CD4-positive, alpha-beta T cell treated with Interleukin-17A for 1 hour (primary cell): Measurements from ENCODE around the gene GREB1.
"Not testable (repeated sequence)": the region's sequence is repeated elsewhere in the genome, so short reads cannot be mapped to it uniquely, and the experiment has no call there.

Experiments used
- DNase-seq: peaks from one replicate; pipeline ENCODE4 v3.0.0-alpha.2; 2020

GREB1 gene

GRCh38 chr2:11644293-11644692, 110.4 kb downstream of the GREB1 start:
- no peak for DNase-seq

- no peak for DNase-seq
Measured at GRCh38 chr2:11646530-11646929, 112.7 kb downstream of the GREB1 start.

GRCh38 chr2:11647834-11648600, 114.2 kb downstream of the GREB1 start:
- no peak for DNase-seq

DNA sequence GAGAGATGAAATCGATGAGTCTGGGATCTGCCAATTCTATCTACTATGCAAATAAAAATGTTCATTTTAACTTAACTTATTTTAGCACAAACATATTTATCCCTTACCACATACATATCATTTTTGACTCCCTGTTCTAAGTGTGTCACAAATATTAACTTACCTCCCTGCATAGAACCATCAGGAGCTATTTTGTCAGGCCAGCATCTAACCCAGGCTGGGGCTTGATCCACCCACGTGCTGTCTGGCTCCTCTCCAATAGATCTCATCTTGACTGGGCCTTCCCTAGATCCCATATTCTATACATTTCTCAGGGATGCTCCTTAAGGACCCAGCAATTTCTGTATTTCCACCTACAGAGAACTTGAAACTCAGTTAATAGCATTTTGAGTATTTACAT, 115.2 kb downstream of the GREB1 start:
- no peak for DNase-seq

DNA sequence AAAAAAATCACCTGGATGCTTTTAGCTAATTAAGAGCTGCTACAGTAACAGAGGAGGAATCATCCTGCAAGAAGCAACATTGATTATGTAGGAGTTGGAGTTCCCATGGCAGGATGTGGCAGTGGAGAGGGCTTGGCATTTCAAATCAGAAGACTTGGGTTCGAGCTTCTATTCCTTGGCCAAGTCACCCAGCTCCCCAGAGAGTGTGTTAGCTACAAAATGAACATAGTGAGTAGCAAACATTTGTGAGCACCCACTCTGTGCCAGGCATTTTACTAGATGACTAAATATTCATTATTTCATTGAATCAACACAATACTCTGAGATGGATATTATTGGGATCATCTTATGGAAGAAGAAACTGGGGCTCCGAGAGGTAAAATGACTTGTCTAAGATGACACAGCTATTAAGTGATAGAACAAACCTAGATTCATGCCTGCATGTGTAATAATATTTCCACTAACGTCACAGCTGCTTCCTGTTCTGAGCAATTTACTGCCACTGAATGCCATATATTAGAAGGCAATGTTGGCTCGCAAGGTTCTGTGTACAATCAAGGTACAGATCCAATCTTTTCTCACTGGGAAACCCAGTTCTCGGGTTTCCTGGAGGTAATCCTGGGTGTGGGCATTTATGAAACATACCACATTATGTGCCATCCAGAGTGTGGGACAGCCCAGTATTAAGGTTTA, 118.2 kb downstream of the GREB1 start:
- DNase-seq: no peak

DNA sequence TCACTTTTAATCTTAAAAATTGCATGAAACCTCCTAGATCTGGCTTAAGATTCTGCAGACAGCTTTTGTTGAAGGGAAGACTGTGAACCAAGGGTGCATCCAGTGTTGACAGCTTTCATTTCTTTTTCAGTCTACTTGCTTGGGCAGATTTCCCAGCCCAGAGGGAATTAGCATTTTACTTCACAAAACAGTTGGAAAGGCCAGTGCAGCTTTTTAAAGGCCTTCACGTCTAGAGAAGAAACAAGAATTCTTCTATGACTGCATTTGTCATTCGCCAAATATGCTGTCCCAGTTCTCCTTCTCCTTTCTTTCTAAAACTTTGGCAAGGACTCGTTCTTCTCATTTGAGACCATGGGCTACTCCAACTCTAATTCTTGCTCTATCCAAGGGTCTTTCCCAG, 118.7 kb downstream of the GREB1 start:
- no peak for DNase-seq

DNA sequence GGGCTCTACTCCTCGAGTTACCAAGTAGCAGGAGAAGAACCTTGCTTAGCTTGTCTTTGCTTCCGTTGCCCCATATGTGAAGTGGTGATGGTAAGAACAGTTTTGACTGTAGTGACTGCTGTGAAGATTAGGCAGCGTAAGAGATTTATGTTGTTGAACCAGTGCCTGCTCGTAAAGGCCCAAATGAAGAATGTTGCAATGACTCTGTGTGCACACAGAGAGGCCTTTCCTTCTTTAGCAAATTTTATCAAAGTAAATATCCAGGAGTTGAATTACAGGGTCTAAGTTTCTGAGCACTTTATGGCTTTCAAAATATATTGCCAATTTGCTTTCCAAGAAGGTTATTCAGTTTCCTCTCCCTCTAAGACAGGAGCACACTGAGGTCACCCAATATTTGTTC, 121.7 kb downstream of the GREB1 start:
- no peak for DNase-seq

DNA sequence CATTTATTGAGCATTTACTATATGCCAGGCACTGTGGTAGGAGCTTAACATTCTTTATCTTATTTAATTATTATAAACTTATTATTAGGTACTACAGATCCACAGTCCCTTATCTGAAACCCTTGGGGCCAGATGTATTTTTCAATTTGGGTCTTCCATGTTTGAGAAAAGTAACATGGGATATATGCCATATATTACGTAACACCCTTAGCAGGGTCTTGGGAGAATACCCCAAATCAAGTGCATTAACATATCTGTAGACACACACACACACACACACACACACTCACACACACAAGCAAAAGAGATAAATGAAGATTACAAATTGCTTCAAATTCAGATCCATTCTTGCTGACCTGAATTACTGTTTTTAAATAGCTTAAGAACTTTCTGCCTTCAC, 122.4 kb downstream of the GREB1 start:
- DNase-seq: no peak

DNA sequence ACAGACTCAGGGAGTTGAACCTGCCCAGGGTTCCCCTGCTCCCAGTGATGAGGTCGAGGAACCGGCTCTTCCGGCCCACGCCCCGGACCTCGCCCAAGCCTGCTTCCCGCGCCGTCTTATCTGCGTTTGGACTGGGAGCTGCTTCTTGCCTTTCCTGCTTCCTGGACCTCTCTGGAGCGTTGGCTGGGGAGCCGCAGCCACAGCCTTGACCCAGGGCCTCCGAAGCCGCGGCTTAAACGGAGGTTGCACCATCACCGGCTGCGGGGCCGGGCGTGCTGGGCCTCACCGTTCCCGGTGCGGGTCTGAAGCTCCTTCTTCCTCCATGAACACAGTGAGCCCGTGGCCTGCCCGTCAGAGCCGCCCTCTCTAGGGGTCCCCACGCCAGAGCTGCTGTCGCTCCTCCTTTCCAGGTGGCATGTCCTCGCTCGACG, 122.8 kb downstream of the GREB1 start:
- DNase-seq: no peak

DNA sequence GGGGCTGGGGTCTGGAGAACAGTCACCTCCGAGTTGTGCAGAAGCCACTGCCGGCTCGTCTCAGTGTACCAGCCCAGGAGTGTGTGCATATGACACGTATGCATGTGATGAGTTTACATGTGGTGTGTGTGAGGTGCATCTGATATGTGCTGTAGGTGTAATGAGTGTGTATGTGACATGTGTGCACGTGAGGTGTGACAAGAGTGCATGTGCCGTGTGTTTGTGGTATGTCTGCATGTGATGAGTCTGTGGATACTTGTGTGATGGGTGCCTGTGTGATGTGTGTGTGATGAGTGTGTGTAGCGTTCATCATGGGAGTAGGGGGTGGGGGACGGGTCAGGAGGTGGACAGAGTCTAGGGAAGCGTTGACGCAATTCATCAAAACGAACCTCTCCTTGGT, 123.3 kb downstream of the GREB1 start:
- DNase-seq: no peak

GRCh38 chr2:11657646-11658045, 123.8 kb downstream of the GREB1 start:
- DNase-seq: no peak

DNA sequence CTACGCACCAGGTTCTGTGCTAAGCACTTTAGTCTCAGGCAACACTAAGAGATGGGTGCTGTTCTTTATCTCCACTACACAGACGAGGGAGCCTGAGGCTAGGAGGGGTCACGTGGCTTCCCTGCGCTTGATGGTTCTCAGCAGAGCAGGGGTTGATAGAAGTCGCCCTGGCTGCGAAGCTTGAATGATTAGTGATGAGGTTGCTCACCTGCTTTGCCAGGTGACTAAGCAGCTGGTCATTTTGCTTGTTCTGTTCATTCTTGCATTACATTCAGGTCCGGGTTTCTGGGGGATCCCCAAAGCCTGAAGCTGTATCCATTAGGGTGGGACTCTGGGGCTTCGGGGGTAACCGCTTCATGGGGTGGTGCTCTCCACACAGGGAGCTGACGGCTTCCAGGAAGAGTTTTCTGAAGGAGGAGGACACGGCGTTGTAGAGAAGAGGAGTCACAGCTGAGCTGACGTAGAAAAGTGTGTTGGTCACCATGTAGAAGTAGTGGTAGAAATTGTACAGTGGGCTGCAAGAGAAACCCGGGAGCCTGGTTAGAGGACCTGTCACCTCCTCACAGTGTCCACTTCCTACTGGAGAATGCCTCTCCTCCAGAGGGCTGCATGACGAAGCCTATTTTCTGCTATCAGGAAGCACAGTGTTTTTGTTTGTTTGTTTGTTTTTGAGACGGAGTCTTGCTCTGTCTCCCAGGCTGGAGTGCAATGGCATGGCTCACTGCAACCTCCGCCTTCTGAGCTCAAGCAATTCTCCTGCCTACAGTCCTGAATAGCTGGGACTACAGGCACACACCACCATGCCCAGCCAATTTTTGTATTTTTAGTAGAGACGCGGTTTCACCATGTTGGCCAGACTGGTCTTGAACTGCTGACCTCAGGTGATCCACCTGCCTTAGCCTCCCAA, 124.6 kb downstream of the GREB1 start:
- no peak for DNase-seq

GRCh38 chr2:11659115-11659475, 125.2 kb downstream of the GREB1 start:
- no peak for DNase-seq

DNA sequence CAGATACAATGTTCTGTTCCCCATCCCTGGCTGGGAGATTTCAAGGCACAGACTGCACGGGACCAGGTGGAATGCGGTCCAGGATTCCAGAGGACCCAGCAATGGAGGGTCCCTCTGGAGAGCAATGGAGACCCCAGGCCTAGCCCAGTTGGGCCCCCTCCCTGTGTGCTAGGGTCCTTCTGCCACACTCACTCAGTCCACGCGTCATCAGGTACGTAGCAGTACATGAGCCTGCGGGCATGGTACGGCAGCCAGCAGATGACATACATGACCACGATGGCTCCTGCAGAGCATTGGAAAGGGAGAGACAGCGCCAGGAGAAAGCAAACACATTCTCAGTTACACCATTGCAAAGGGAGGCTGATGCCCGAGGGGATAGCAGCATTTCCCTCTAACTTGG, 126.0 kb downstream of the GREB1 start:
- no peak for DNase-seq

- not testable (repeated sequence) for DNase-seq
Measured at GRCh38 chr2:11660396-11660795, 126.6 kb downstream of the GREB1 start.

DNA sequence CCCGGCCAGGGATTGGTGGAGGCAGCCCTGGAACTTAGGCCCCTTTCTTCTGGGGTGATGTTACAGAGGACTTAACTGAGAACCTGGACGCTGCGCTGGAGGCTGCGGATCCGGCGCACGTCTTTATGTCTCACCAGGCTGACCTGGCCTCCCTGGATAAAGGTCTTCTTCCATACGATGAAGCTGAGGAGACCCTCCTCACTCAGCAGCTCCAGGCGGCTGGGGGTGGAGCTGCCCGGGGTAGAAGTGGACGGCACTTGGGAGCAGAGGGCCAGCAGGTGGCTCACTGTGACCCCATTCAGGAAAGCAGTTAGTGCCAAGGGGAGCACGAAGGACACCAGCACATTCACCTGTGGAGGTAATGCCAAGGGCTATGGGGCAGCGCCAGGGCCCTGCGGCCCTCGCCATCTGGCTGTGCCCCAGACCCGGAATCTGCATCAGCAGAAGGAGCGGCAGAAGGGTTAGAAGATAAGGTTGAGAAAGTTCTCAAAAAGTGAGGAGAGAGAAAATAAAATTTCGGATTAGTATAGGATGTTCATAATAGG, 128.1 kb downstream of the GREB1 start:
- no peak for DNase-seq

GRCh38 chr2:11662882-11663281, 129.0 kb downstream of the GREB1 start:
- DNase-seq: no peak

- no peak for DNase-seq
Measured at GRCh38 chr2:11663427-11663826, 129.6 kb downstream of the GREB1 start.

DNA sequence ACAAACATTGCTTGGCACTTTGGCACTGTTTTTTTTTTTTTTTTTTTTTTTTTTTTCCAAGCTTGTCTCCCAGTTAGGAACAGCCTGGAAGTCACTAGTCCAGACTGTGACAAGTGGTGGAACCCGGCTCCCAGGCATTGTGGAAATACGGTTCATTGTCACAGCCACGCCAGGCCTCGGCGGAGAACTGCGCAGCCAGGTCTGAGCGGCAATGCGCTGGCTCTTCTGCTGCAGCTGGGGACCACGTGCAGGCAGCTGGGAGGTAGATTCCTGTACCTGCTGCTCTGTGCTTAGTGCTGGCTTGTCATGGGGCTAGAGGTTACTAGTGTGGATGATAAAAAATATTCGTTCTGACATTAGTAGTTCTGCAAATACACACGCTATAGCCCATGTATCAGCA, 131.2 kb downstream of the GREB1 start:
- DNase-seq: no peak

GRCh38 chr2:11665510-11666362, 131.9 kb downstream of the GREB1 start:
- DNase-seq: no peak

- DNase-seq: no peak
Measured at GRCh38 chr2:11667194-11667593, 133.3 kb downstream of the GREB1 start.
